Heart left ventricle (tissue), 13 donors: Measurements from ENCODE around the gene PREB.

Source experiments
- CTCF ChIP-seq, 12 donors: fragments of 200-600 bp; sonication (generic) in 4 of 12; IDR thresholded peaks; one replicate each; pipeline versions ENCODE4 v1.5.0 to v1.8.0; 2018 to 2022; ENCODE audit warnings: antibody characterized with exemption in 12 of 12, mild to moderate bottlenecking in 5 of 12
- POLR2A ChIP-seq, 2 donors: fragments of 450-650 bp; IDR thresholded peaks; one replicate each; pipeline ENCODE4 v1.6.1; 2017; ENCODE audit warnings: antibody characterized with exemption in 2 of 2, mild to moderate bottlenecking in 2 of 2, moderate library complexity in 2 of 2
- donor health status: ischemic (EF 13 %, LVEDD 7.1; RV severe dilation, severe dysfunction).
- donor health status: DM: no; HTN: yes; CAD: no.
- donor health status: DM: no; HTN: no; CAD: no.
- donor health status: ischemic (EF 25% LVEDD 6.9; RV normal size, moderate dysfunction).
- donor health status: ischemic (EF 25% LVEDD 5.7; RV mildly dilated, moderate dysfunction).
- donor health status: ischemic (EF 35%, LVEDD 5.7; RV mildly dilated, moderate dysfunction).
- donor health status: nonischemic (EF 11% LVEDD 7.7; RV severe dilation, severe dysfunction).
- donor health status: DM: yes; HTN: yes; CAD: no.
- donor health status: PGD.
- donor health status: ischemic (EF 29% LVEDD 5.4; RV normal size, mild dysfunction).
- donor health status: nonischemic (EF 23%, LVEDD 6.1; RV moderate dilation, normal function).

GRCh38 chr2:27091746-27092695, 42.4 kb downstream of the PREB start:
- TF ChIP-seq CTCF (IDR thresholded peaks at IDR 0.05) (no peak), POLR2A (IDR thresholded peaks at IDR 0.05) (no peak)
